HEK293T (cell line): ENCODE results near the gene ACVR1B.

Experiments used
- CTCF ChIA-PET: fragments of 350-600 bp; formaldehyde crosslinking; extraction: SDS; loops from one replicate; lab custom pipeline; 2021; ENCODE audit warnings: antibody characterized with exemption, inconsistent platforms; lab: Yijun Ruan, JAX
- POLR2A ChIA-PET: fragments of 350-600 bp; formaldehyde crosslinking; extraction: SDS; loops from one replicate; lab custom pipeline; 2020; ENCODE audit warnings: antibody characterized with exemption, inconsistent platforms; lab: Yijun Ruan, JAX
- DNase-seq: peaks from one replicate; pipeline ENCODE4 v3.0.0; 2012; ENCODE audit warnings: mixed read lengths; ENCODE audit errors: extremely low spot score
- ARNT ChIP-seq: fragments of 450-650 bp; IDR thresholded peaks from 2 replicates; pipeline ENCODE4 v1.6.1; 2017; ENCODE audit warnings: mild to moderate bottlenecking
- BHLHE40 ChIP-seq: fragments of 450-650 bp; IDR thresholded peaks from 2 replicates; pipeline ENCODE4 v1.6.1; 2016; ENCODE audit warnings: mild to moderate bottlenecking, moderate library complexity, borderline replicate concordance
- CTBP1 ChIP-seq: fragments of 450-650 bp; IDR thresholded peaks from 2 replicates; pipeline ENCODE4 v1.6.1; 2016; ENCODE audit warnings: borderline replicate concordance
- ELF4 ChIP-seq: fragments of 450-650 bp; IDR thresholded peaks from 2 replicates; pipeline ENCODE4 v1.6.1; 2017; ENCODE audit warnings: antibody characterized with exemption
- FOXA1 ChIP-seq: fragments of 450-650 bp; IDR thresholded peaks from 2 replicates; pipeline ENCODE4 v1.6.1; 2016; ENCODE audit warnings: mild to moderate bottlenecking
- FOXK2 ChIP-seq: fragments of 450-650 bp; IDR thresholded peaks from 2 replicates; pipeline ENCODE4 v1.6.1; 2016; ENCODE audit warnings: mild to moderate bottlenecking
- FOXM1 ChIP-seq: fragments of 450-650 bp; IDR thresholded peaks from 2 replicates; pipeline ENCODE4 v1.6.1; 2017; ENCODE audit warnings: mild to moderate bottlenecking, borderline replicate concordance
- HDGF ChIP-seq: fragments of 450-650 bp; IDR thresholded peaks from 2 replicates; pipeline ENCODE4 v1.6.1; 2017; ENCODE audit warnings: antibody characterized with exemption, borderline replicate concordance
- L3MBTL2 ChIP-seq: fragments of 450-650 bp; conservative IDR thresholded peaks from 2 replicates; pipeline ENCODE4 v1.6.1; 2016; ENCODE audit warnings: mild to moderate bottlenecking
- LEF1 ChIP-seq: fragments of 450-650 bp; IDR thresholded peaks from 2 replicates; pipeline ENCODE4 v1.6.1; 2017; ENCODE audit warnings: mild to moderate bottlenecking, borderline replicate concordance
- NFRKB ChIP-seq: fragments of 450-650 bp; IDR thresholded peaks from 2 replicates; pipeline ENCODE4 v1.6.1; 2016; ENCODE audit warnings: mild to moderate bottlenecking, moderate library complexity
- SP1 ChIP-seq: fragments of 450-650 bp; IDR thresholded peaks from 2 replicates; pipeline ENCODE4 v1.6.1; 2017
- SUZ12 ChIP-seq: fragments of 450-650 bp; IDR thresholded peaks from 2 replicates; pipeline ENCODE4 v1.6.1; 2016; ENCODE audit warnings: mild to moderate bottlenecking
- TARDBP ChIP-seq: fragments of 450-650 bp; IDR thresholded peaks from 2 replicates; pipeline ENCODE4 v1.6.1; 2016
- ZNF384 ChIP-seq: fragments of 450-650 bp; IDR thresholded peaks from 2 replicates; pipeline ENCODE4 v1.6.1; 2016
- TF ChIP-seq, protein P1 (sequence below): fragments of 450-650 bp; IDR thresholded peaks from 2 replicates; pipeline ENCODE4 v1.6.1; 2016

ACVR1B gene

DNA sequence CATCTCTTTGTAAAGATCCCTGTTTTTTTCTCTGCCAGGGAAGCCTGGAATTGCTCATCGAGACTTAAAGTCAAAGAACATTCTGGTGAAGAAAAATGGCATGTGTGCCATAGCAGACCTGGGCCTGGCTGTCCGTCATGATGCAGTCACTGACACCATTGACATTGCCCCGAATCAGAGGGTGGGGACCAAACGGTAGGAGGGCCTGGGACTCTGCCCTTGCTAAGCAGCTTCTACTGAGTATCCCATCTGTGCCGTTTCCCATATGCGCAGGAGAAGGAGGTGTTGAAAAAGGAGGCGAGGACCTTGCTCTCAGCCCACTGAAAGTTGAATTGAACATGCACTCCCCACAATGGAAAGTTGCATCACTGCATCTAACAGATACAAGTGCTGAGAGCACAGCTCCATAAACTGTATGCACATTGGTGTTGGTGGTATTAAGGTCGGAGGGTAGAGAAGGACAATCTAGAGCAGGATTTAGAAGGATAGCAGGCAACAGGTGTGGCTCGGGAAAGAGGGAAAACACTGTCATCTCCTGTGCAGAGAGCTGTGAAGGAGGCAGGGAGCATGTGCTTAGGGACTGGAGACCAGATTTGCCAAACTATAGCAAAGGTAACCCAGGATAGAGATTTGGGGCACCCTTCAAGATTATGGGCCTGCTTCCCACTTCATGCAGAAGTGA lies 33.8 kb downstream of the ACVR1B start:
- CTCF ChIA-PET: interaction anchor here (3.1 kb wide), 1 partner anchor 14 kb away, joined by 11 read pairs; no protein-coding TSS in a partner anchor
- no peak for DNase-seq
- POLR2A ChIA-PET: no interaction called here
- TF ChIP-seq HDGF: no peak
- TF ChIP-seq ZNF384: no peak
- TF ChIP-seq ARNT: no peak
- no peak for TF ChIP-seq NFRKB

DNA sequence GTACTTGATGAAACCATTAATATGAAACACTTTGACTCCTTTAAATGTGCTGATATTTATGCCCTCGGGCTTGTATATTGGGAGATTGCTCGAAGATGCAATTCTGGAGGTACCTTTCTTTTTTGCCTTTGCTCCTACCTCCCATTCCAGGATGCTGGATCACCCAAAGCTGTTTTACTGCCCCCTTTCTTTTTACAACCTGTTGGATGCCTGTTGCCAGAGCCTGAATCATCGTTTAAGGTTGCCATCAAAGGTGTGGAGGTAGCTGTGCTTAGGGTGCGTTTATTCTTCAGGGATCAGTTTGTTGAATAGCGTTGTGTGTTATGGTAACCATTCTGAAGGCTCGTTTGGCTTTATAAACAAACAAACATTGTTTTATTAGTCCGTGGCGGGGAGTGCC lies 35.3 kb downstream of the ACVR1B start:
- ChIA-PET POLR2A (interaction anchor here (1.0 kb wide), 1 partner anchor 46 kb away, joined by 3 read pairs; no protein-coding TSS in a partner anchor), CTCF (interaction anchor here (1.7 kb wide), 1 partner anchor 36 kb away, joined by 4 read pairs; no protein-coding TSS in a partner anchor)

DNA sequence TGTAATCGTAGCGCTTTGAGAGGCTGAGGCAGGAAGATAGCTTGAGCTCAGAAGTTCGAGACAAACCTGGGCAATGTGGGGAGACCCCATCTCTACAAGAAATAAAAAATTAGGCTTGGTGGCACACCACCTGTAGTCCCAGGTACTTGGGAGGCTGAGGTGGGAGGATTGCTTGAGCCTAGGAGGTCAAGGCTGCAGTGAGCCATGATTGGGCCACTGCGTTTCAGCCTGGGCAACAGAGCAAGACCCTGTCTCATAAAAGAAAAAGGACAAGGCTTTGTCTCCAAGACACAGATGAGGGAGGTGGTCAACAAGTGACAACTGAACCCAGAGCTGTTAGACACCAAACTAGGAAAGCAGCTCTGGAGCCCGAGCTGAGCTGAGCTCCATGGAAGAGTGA lies 40.7 kb downstream of the ACVR1B start:
- ChIA-PET CTCF (interaction anchor here (1.1 to 3.2 kb wide), 6 partner anchors 11 to 33 kb away, joined by 3 to 40 read pairs (median 10); no protein-coding TSS in a partner anchor), POLR2A (no interaction called here)
- DNase-seq: no peak
- TF ChIP-seq SUZ12 (no peak), BHLHE40 (no peak), FOXM1 (no peak), ARNT (no peak), CTBP1 (no peak), L3MBTL2 (no peak), SP1 (no peak), HDGF (no peak), NFRKB (no peak)

More for the DNA sequence above, 35.3 kb downstream of the ACVR1B start:
- no peak for DNase-seq
- TF ChIP-seq FOXM1 (no peak), ELF4 (no peak)

DNA sequence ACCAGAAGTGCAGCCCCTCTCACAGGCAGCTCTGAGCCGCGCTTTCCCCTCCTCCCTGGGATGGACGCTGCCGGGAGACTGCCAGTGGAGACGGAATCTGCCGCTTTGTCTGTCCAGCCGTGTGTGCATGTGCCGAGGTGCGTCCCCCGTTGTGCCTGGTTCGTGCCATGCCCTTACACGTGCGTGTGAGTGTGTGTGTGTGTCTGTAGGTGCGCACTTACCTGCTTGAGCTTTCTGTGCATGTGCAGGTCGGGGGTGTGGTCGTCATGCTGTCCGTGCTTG lies 43.0 kb downstream of the ACVR1B start:
- ChIA-PET POLR2A (interaction anchor here (1.4 kb wide), 1 partner anchor 16 kb away, joined by 3 read pairs; no protein-coding TSS in a partner anchor), CTCF (interaction anchor here (3.0 to 3.2 kb wide), 2 partner anchors 27 to 31 kb away, joined by 14 to 40 read pairs; no protein-coding TSS in a partner anchor)
- TF ChIP-seq ZNF384: no peak
- TF ChIP-seq LEF1: no peak
- TF ChIP-seq NFRKB: no peak
- no peak for TF ChIP-seq L3MBTL2
- no peak for TF ChIP-seq ARNT
- no peak for TF ChIP-seq BHLHE40
- TF ChIP-seq, protein P1, sequence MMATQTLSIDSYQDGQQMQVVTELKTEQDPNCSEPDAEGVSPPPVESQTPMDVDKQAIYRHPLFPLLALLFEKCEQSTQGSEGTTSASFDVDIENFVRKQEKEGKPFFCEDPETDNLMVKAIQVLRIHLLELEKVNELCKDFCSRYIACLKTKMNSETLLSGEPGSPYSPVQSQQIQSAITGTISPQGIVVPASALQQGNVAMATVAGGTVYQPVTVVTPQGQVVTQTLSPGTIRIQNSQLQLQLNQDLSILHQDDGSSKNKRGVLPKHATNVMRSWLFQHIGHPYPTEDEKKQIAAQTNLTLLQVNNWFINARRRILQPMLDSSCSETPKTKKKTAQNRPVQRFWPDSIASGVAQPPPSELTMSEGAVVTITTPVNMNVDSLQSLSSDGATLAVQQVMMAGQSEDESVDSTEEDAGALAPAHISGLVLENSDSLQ: no peak
- TF ChIP-seq ELF4: no peak
- TF ChIP-seq FOXK2: no peak
- no peak for TF ChIP-seq TARDBP
- TF ChIP-seq FOXM1: no peak
- TF ChIP-seq CTBP1: no peak
- TF ChIP-seq SP1: no peak
- no peak for TF ChIP-seq SUZ12
- TF ChIP-seq HDGF: no peak
- no peak for TF ChIP-seq FOXA1
- no peak for DNase-seq

DNA sequence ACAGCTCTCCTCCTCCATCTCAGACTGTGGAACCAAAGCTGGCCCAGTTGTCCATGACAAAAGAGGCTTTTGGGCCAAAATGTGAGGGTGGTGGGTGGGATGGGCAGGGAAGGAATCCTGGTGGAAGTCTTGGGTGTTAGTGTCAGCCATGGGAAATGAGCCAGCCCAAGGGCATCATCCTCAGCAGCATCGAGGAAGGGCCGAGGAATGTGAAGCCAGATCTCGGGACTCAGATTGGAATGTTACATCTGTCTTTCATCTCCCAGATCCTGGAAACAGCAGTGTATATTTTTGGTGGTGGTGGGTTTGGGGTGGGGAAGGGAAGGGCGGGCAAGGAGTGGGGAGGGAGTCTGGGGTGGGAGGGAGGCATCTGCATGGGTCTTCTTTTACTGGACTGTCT lies 43.5 kb downstream of the ACVR1B start:
- CTCF ChIA-PET: interaction anchor here (3.2 kb wide), 1 partner anchor 27 kb away, joined by 40 read pairs; no protein-coding TSS in a partner anchor
- TF ChIP-seq CTBP1: no peak
- no peak for TF ChIP-seq FOXM1
- no peak for TF ChIP-seq HDGF
- TF ChIP-seq ARNT: no peak
- no peak for TF ChIP-seq FOXA1
- no peak for TF ChIP-seq TARDBP
- TF ChIP-seq L3MBTL2: no peak
- no peak for TF ChIP-seq LEF1
- TF ChIP-seq BHLHE40: no peak
- TF ChIP-seq NFRKB: no peak
- TF ChIP-seq SUZ12: no peak
- TF ChIP-seq FOXK2: no peak
- no peak for TF ChIP-seq SP1
- no peak for TF ChIP-seq ZNF384
- no peak for TF ChIP-seq ELF4
- TF ChIP-seq, protein P1: no peak

DNA sequence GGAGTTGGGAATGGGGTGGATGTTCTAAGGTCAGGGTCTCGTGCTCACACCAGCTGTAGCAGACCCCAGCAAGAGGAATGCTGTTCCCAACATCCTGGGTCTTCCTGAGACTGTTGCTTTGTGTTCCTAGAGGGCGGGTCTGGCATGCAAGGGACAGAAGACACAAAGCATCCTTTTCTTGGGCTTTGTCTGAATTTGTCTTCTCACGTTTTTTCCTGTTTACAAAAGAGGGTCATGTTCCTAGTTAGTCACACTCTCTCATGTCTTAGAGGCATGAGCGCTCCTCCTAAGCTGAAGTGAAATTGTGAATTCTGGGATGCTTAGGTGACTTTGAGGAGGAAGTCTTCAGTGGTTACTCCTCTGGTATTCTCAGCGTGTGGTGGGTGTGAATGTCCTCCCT lies 45.6 kb downstream of the ACVR1B start:
- CTCF ChIA-PET: interaction anchor here (0.8 kb wide), 1 partner anchor 13 kb away, joined by 3 read pairs; no protein-coding TSS in a partner anchor
- DNase-seq: no peak
- POLR2A ChIA-PET: no interaction called here
- TF ChIP-seq NFRKB: no peak
- TF ChIP-seq FOXM1: no peak
- TF ChIP-seq SP1: no peak
- TF ChIP-seq L3MBTL2: no peak
- TF ChIP-seq ELF4: no peak
- TF ChIP-seq LEF1: no peak
- no peak for TF ChIP-seq ZNF384
- no peak for TF ChIP-seq BHLHE40
- no peak for TF ChIP-seq FOXK2
- TF ChIP-seq HDGF: no peak
- TF ChIP-seq SUZ12: no peak
- TF ChIP-seq, protein P1: no peak
- no peak for TF ChIP-seq TARDBP
- TF ChIP-seq CTBP1: no peak

More for the DNA sequence above, 43.5 kb downstream of the ACVR1B start:
- POLR2A ChIA-PET: no interaction called here
- no peak for DNase-seq
